Chondrocyte (in vitro differentiated cells): ENCODE data around the gene RNF11. TPM values are rescaled to one million over a fixed set of nuclear protein-coding genes. Genes with fewer than 3 reads are reported as not detected.

Experiments
- DNase-seq: peaks from one replicate; pipeline ENCODE4 v3.0.0; 2021; ENCODE audit warnings: mixed read lengths, low spot score
- H3K27ac Mint-ChIP-seq: one replicate; pipeline ENCODE4 v1.8.0; 2021; ENCODE audit warnings: mild to moderate bottlenecking, moderate library complexity, mixed read lengths; ENCODE audit not compliant: unreplicated experiment
- H3K27me3 Mint-ChIP-seq: 2 replicates; pipeline ENCODE4 v1.8.0; 2021; ENCODE audit warnings: low read depth, mixed read lengths
- H3K36me3 Mint-ChIP-seq: 2 replicates; pipeline ENCODE4 v1.8.0; 2021; ENCODE audit warnings: low read depth, mixed read lengths
- H3K4me1 Mint-ChIP-seq: 2 replicates; pipeline ENCODE4 v1.8.0; 2021; ENCODE audit warnings: low read depth, mild to moderate bottlenecking, mixed read lengths
- H3K4me3 Mint-ChIP-seq: one replicate; pipeline ENCODE4 v1.8.0; 2021; ENCODE audit warnings: mild to moderate bottlenecking, moderate library complexity, mixed read lengths; ENCODE audit not compliant: unreplicated experiment
- H3K9me3 Mint-ChIP-seq: 2 replicates; pipeline ENCODE4 v1.8.0; 2021; ENCODE audit warnings: low read depth, mixed read lengths
- total RNA-seq: library from RNA; stranded (reverse); gene quantifications from 3 replicates; pipeline ENCODE4 v1.2.1, GENCODE V29; 2021
- TF ChIP-seq, protein P1 (sequence below): fragments of 200-600 bp; sonication (generic); IDR thresholded peaks from 2 replicates; pipeline ENCODE4 v1.5.0; 2021; ENCODE audit warnings: antibody characterized with exemption, mild to moderate bottlenecking, moderate library complexity

The RNF11 gene
- total RNA-seq, 1 donor from 2014 or later: 131 TPM

DNA sequence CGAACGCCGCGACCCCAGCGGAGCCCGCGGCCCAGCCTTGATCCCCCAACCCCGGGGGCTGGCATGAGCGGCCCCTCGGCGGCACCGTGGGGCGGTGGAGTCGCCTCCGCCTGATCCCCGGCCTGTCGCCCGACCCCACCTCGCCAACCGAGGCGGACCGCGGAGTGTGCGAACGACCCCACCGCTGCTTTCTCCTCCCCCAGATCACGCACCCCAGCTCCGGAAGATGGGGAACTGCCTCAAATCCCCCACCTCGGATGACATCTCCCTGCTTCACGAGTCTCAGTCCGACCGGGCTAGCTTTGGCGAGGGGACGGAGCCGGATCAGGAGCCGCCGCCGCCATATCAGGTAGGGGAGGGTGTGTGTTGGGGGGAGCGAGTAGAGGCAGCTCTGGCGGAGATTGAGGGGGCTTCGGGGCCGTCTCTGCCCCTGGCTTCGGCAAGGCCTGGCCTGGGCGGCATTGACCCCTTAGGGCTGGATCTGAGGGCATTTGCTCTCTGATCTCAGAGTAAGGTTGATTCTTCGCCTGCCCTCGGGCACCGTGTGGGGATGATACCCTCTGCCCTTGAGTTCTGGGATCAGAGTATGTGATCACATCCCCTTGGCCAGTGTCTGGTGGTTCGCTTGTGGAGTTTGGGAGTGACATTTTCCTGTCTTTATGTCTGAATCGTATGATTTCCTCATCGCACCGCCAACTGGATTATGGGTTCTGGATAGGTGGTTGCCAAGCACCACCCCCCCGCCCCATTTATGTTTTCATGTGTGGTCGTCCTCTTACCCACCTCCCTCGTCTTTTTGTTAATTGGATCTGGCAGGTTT lies 668 bp downstream of the RNF11 start:
- TF ChIP-seq, protein P1, sequence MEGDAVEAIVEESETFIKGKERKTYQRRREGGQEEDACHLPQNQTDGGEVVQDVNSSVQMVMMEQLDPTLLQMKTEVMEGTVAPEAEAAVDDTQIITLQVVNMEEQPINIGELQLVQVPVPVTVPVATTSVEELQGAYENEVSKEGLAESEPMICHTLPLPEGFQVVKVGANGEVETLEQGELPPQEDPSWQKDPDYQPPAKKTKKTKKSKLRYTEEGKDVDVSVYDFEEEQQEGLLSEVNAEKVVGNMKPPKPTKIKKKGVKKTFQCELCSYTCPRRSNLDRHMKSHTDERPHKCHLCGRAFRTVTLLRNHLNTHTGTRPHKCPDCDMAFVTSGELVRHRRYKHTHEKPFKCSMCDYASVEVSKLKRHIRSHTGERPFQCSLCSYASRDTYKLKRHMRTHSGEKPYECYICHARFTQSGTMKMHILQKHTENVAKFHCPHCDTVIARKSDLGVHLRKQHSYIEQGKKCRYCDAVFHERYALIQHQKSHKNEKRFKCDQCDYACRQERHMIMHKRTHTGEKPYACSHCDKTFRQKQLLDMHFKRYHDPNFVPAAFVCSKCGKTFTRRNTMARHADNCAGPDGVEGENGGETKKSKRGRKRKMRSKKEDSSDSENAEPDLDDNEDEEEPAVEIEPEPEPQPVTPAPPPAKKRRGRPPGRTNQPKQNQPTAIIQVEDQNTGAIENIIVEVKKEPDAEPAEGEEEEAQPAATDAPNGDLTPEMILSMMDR: no peak
- no peaks in the 10 kb centered on the region for H3K27me3 Mint-ChIP-seq
- DNase-seq: no peak
- H3K9me3 Mint-ChIP-seq: no peaks in the 10 kb centered on the region
- H3K27ac Mint-ChIP-seq: no peak overlapping the region
- H3K4me3 Mint-ChIP-seq: no peak overlapping the region
- H3K4me1 Mint-ChIP-seq: peaks cover 39% of the 10 kb centered on the region
- H3K36me3 Mint-ChIP-seq: no peaks in the 10 kb centered on the region

DNA sequence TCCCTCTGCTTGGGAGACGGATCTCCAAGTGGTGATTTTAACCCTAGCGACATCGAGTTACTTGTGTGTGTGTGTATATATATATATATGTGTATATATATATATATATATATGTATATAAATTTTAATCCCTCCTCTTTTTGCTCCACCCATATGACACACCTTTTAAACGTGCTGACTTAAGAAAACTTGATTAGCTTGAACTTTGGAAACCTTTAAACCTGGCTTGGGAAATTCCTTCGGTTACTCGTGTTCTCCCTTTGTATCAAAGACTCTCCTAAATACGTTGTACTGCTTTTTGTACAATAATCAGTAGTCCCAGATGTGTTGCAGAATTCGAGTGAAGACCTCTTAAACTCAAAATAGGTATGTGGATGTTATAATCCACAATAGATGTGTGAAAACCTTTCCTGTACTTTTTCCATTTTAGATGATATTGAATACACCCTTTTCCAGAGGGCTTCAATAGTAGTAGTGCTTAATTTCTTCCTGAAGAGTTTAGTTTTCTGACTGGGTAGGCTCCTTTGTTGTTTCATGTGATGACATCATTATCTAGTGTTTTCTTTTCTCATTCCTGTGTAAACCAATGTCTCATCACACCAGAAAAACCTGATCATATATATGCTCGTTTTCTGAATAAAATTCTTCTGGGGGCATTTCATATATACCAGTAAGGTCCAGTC lies 1.4 kb downstream of the RNF11 start:
- Mint-ChIP-seq H3K36me3 (no peaks in the 10 kb centered on the region), H3K27me3 (no peaks in the 10 kb centered on the region), H3K9me3 (no peaks in the 10 kb centered on the region), H3K4me1 (peaks cover 39% of the 10 kb centered on the region), H3K4me3 (no peak overlapping the region), H3K27ac (no peak overlapping the region)
- TF ChIP-seq, protein P1: no peak
- no peak for DNase-seq

DNA sequence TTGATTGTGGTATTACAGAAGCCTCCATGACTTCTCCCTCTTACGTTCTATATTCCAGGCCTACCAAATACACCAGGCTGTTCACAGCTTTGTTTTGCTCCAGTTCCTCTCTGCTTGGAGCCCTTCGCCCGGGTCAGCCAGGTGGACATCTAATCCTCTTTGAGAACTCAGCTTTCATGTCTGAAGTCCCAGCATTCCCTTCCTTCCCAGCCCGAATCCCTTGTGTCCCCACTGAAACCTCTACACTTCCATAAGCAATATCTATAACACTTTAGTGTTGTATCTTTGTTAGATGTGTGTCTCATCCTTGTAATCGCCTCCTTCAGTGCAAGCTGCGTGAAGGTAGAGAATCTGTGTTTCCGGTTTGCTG lies 1.9 kb downstream of the RNF11 start:
- peaks cover 45% of the 10 kb centered on the region for H3K4me1 Mint-ChIP-seq
- no peak overlapping the region for H3K27ac Mint-ChIP-seq
- no peak for DNase-seq
- H3K4me3 Mint-ChIP-seq: no peak overlapping the region
- H3K27me3 Mint-ChIP-seq: no peaks in the 10 kb centered on the region
- TF ChIP-seq, protein P1: no peak
- H3K9me3 Mint-ChIP-seq: no peaks in the 10 kb centered on the region
- H3K36me3 Mint-ChIP-seq: no peaks in the 10 kb centered on the region

DNA sequence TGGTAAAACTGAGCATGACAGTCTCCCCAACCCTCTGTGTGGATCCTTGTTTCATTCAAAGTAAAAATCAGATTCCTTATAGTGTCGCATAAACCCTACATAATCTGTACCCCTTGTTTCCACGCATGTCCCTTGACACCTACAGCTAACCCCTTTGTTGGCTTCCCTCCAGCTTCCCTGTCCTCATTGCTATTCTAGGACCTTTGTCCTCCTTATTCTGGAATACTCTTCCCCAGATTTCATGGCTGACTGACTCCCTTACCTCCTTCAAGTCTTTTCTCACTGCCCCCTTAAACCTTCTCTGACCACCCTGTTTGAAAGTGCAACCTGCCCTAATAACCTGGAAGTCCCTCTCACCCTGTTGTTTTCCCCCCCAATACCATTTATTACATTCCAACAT lies 4.0 kb downstream of the RNF11 start:
- TF ChIP-seq, protein P1: no peak
- no peaks in the 10 kb centered on the region for H3K36me3 Mint-ChIP-seq
- no peaks in the 10 kb centered on the region for H3K27me3 Mint-ChIP-seq
- H3K4me3 Mint-ChIP-seq: no peak overlapping the region
- H3K9me3 Mint-ChIP-seq: no peaks in the 10 kb centered on the region
- H3K27ac Mint-ChIP-seq: peak overlapping the region; percentile 60
- H3K4me1 Mint-ChIP-seq: peaks cover 48% of the 10 kb centered on the region
- no peak for DNase-seq

DNA sequence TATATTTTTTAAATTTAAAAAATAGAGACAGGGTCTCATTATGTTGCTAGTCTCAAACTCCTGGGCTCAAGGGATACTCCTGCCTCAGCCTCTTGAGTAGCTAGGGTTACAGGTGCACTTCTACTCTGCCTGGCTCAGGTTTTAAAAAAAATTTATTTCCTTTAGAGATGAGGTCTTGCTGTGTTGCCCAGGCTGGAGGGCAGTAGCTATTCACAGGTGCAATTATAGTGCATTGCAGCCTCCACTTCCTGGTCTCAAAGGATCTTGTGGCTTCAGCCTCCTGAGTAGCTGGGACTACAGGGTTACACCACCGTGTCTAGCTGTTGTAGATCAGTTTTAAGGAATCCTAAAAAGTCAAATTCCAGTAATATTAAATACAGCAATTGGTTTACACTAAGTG lies 5.0 kb downstream of the RNF11 start:
- H3K27ac Mint-ChIP-seq: no peak overlapping the region
- TF ChIP-seq, protein P1: no peak

More for the DNA sequence above, 5.0 kb downstream of the RNF11 start:
- Mint-ChIP-seq H3K36me3 (no peaks in the 10 kb centered on the region), H3K27me3 (no peaks in the 10 kb centered on the region), H3K9me3 (no peaks in the 10 kb centered on the region), H3K4me3 (no peak overlapping the region), H3K4me1 (peaks cover 39% of the 10 kb centered on the region)
- no peak for DNase-seq
